ENCODE data around the gene CCDC192.
"Not testable (repeated sequence)": the region's sequence is repeated elsewhere in the genome, so short reads cannot be mapped to it uniquely, and the experiment has no call there.

Gene CCDC192

GRCh38 chr5:127844581-127845021 is 141.4 kb downstream of the CCDC192 start:
- TF ChIP-seq CTCF (IDR thresholded peaks at IDR 0.05; ENCODE audit: low read depth, low read length) = no peak
- H3K27ac ChIP-seq = no peak overlapping the region
- no peak overlapping the region for H3K4me3 ChIP-seq (ENCODE audit: low read depth, low read length)
- no peaks in the 10 kb centered on the region for H3K9me3 ChIP-seq (ENCODE audit: severe bottlenecking)
- no peaks in the 10 kb centered on the region for H3K36me3 ChIP-seq
- no peak for DNase-seq
- no peaks in the 10 kb centered on the region for H3K27me3 ChIP-seq (ENCODE audit: insufficient read depth, low read depth, severe bottlenecking)

- Histone ChIP-seq H3K36me3 (no peaks in the 10 kb centered on the region), H3K9me3 (ENCODE audit: severe bottlenecking) (no peaks in the 10 kb centered on the region), H3K27me3 (ENCODE audit: insufficient read depth, low read depth, severe bottlenecking) (no peaks in the 10 kb centered on the region), H3K27ac (no peak overlapping the region), H3K4me3 (ENCODE audit: low read depth, low read length) (no peak overlapping the region)
- TF ChIP-seq CTCF (IDR thresholded peaks at IDR 0.05; ENCODE audit: low read depth, low read length) = no peak
- DNase-seq = no peak
These were observed 143.7 kb downstream of the CCDC192 start for GRCh38 chr5:127846884-127847283.

GRCh38 chr5:127847641-127848040 is 144.4 kb downstream of the CCDC192 start:
- not testable (repeated sequence) for H3K27ac ChIP-seq; H3K36me3 ChIP-seq; H3K9me3 ChIP-seq (ENCODE audit: severe bottlenecking); H3K4me3 ChIP-seq (ENCODE audit: low read depth, low read length); DNase-seq; H3K27me3 ChIP-seq (ENCODE audit: insufficient read depth, low read depth, severe bottlenecking)

GRCh38 chr5:127848098-127848497 is 144.9 kb downstream of the CCDC192 start:
- Histone ChIP-seq H3K27ac (no peak overlapping the region), H3K36me3 (no peaks in the 10 kb centered on the region), H3K9me3 (ENCODE audit: severe bottlenecking) (no peaks in the 10 kb centered on the region), H3K4me3 (ENCODE audit: low read depth, low read length) (no peak overlapping the region), H3K27me3 (ENCODE audit: insufficient read depth, low read depth, severe bottlenecking) (no peaks in the 10 kb centered on the region)
- TF ChIP-seq CTCF (IDR thresholded peaks at IDR 0.05; ENCODE audit: low read depth, low read length) = no peak
- no peak for DNase-seq

GRCh38 chr5:127849408-127849807 is 146.2 kb downstream of the CCDC192 start:
- no peaks in the 10 kb centered on the region for H3K36me3 ChIP-seq
- no peaks in the 10 kb centered on the region for H3K27me3 ChIP-seq (ENCODE audit: insufficient read depth, low read depth, severe bottlenecking)
- H3K9me3 ChIP-seq (ENCODE audit: severe bottlenecking) = no peaks in the 10 kb centered on the region
- DNase-seq = no peak
- no peak for TF ChIP-seq CTCF (IDR thresholded peaks at IDR 0.05; ENCODE audit: low read depth, low read length)
- no peak overlapping the region for H3K4me3 ChIP-seq (ENCODE audit: low read depth, low read length)
- no peak overlapping the region; the same call in 1 of the 2 replicates for H3K27ac ChIP-seq

GRCh38 chr5:127849891-127850290 is 146.7 kb downstream of the CCDC192 start:
- H3K36me3 ChIP-seq = no peaks in the 10 kb centered on the region
- no peaks in the 10 kb centered on the region for H3K27me3 ChIP-seq (ENCODE audit: insufficient read depth, low read depth, severe bottlenecking)
- no peaks in the 10 kb centered on the region for H3K9me3 ChIP-seq (ENCODE audit: severe bottlenecking)
- H3K4me3 ChIP-seq (ENCODE audit: low read depth, low read length) = no peak overlapping the region
- no peak overlapping the region; the same call in 1 of the 2 replicates for H3K27ac ChIP-seq
- no peak for TF ChIP-seq CTCF (IDR thresholded peaks at IDR 0.05; ENCODE audit: low read depth, low read length)
- DNase-seq = peak; percentile 68

Data from WERI-Rb-1 (cell line).